ENCODE results near the gene ASPM.

Gene ASPM

DNA sequence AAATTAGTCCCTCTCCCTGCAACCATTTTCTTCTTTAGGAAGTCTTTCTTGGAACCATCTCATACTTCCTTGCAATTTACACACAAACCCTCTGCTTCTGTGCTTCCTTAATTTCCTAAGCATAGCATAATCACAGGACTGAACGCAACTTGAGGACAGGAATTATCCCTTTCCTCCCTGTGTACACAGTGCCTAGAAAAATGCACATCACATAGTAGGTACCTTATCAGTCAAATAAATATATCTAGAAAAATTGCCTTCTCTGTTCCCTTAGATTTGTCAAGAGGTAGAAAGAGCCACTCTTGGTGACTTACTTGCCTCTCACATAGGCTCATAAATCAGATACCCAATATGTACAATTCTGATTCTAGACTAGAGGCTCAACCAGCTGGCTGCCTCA is 4.9 kb downstream of the ASPM start:
- H3K4me3 Mint-ChIP-seq = no peak overlapping the region
- H3K4me1 Mint-ChIP-seq = peaks cover 20% of the 10 kb centered on the region
- TF ChIP-seq, protein P1, sequence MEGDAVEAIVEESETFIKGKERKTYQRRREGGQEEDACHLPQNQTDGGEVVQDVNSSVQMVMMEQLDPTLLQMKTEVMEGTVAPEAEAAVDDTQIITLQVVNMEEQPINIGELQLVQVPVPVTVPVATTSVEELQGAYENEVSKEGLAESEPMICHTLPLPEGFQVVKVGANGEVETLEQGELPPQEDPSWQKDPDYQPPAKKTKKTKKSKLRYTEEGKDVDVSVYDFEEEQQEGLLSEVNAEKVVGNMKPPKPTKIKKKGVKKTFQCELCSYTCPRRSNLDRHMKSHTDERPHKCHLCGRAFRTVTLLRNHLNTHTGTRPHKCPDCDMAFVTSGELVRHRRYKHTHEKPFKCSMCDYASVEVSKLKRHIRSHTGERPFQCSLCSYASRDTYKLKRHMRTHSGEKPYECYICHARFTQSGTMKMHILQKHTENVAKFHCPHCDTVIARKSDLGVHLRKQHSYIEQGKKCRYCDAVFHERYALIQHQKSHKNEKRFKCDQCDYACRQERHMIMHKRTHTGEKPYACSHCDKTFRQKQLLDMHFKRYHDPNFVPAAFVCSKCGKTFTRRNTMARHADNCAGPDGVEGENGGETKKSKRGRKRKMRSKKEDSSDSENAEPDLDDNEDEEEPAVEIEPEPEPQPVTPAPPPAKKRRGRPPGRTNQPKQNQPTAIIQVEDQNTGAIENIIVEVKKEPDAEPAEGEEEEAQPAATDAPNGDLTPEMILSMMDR (IDR thresholded peaks at IDR 0.05; ENCODE audit: unreplicated experiment in 3 of 3) = no peak
- H3K27ac Mint-ChIP-seq = no peak overlapping the region
- H3K27me3 Mint-ChIP-seq (ENCODE audit: low read depth) = no peaks in the 10 kb centered on the region
- peaks cover 12% of the 10 kb centered on the region for H3K36me3 Mint-ChIP-seq (ENCODE audit: low read depth)
- H3K9me3 Mint-ChIP-seq = no peaks in the 10 kb centered on the region

DNA sequence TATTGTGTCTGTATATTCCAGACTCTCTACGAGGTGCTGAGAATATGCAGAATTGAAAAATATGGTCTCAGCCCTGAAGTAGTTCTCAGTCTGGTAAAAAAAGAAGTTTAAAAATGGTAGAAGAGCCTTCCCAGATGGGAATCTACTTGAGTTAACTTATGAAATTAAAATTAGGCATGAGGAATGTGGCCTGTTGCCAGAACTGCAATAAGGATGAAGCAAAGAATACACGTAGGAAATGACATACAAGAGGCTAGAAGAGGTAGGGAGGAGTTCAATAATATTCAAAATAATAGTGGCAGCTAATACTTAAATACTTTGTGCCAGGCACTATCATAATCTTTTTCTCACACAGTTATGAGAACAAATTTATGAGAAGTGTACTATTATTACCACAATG is 6.3 kb downstream of the ASPM start:
- no peak overlapping the region for H3K27ac Mint-ChIP-seq
- no peak overlapping the region for H3K4me3 Mint-ChIP-seq
- peaks cover 12% of the 10 kb centered on the region for H3K36me3 Mint-ChIP-seq (ENCODE audit: low read depth)
- TF ChIP-seq, protein P1 (IDR thresholded peaks at IDR 0.05; ENCODE audit: unreplicated experiment in 3 of 3) = no peak
- H3K4me1 Mint-ChIP-seq = peaks cover 19% of the 10 kb centered on the region
- no peaks in the 10 kb centered on the region for H3K27me3 Mint-ChIP-seq (ENCODE audit: low read depth)
- H3K9me3 Mint-ChIP-seq = no peaks in the 10 kb centered on the region

DNA sequence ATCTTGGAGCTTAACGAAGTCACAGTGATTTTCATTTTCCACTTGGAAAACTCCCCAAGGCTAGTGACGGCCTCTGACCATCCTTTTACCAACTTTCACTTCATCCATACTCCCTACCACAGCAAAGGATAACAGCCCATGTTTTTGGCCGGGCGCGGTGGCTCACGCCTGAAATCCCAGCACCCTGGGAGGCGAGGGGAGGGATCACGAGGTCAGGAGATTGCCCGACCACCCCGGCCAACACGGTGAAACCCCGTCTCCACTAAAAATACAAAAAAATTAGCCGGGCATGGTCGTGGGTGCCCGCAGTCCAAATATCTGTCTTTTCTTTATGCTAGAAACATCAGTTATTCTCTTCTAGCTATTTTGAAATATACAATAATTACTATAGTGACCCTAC is 7.3 kb downstream of the ASPM start:
- no peak overlapping the region for H3K27ac Mint-ChIP-seq
- no peak overlapping the region for H3K4me3 Mint-ChIP-seq
- no peaks in the 10 kb centered on the region for H3K9me3 Mint-ChIP-seq
- H3K4me1 Mint-ChIP-seq = peaks cover 15% of the 10 kb centered on the region
- H3K27me3 Mint-ChIP-seq (ENCODE audit: low read depth) = no peaks in the 10 kb centered on the region
- H3K36me3 Mint-ChIP-seq (ENCODE audit: low read depth) = peaks cover 12% of the 10 kb centered on the region
- TF ChIP-seq, protein P1 (IDR thresholded peaks at IDR 0.05; ENCODE audit: unreplicated experiment in 3 of 3) = no peak

DNA sequence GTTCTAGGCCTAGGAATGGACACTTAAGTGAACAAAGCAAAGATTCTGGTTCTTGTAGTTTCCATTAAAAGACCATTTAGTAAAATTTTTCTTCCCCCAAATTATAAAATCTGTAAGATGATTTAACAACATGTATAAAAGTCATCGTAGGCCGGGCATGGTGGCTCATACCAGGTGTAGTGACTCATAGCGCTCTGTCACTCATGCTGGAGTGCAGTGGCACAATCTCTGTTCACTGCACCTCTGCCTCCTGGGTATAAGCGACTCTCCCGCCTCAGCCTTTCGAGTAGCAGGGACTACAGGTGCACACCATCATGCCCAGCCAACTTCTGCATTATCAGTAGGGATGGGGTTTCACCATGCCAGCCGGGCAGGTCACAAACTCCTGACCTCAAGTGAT is 9.1 kb downstream of the ASPM start:
- Mint-ChIP-seq H3K27ac (no peak overlapping the region), H3K4me1 (peaks cover 10% of the 10 kb centered on the region)
- TF ChIP-seq, protein P1 (IDR thresholded peaks at IDR 0.05; ENCODE audit: unreplicated experiment in 3 of 3) = no peak

DNA sequence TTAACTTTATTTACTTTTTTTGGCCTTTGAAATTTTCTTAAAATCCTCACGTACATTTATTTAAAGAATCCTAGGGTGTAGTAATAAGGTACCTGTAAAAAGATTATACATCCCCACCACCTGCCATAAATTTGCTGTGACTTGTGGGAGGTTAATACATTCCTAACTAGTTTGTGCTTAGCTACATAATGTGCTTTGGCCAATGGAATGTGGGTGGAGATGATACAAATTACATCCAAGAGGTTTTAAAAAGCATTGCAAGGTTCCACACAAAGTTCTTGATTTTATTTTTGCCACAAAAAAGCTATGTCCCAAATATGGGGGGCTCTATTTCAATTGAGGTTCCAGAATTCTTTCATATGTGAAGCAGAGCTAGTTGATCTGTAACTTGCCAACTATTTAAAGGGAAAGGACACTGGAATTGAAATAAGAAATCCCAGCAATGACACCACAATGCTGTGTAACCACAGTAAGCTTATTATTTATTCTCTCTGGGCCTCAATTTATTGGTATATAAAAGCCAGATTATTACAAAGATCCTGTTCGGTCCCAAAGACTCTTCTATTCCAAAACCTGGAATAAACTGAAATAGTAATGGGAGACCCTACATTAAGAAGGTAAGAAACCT is 15.7 kb downstream of the ASPM start:
- Mint-ChIP-seq H3K36me3 (ENCODE audit: low read depth) (peaks cover 29% of the 10 kb centered on the region), H3K9me3 (no peaks in the 10 kb centered on the region), H3K27me3 (ENCODE audit: low read depth) (no peaks in the 10 kb centered on the region), H3K4me3 (no peak overlapping the region), H3K4me1 (no peaks in the 10 kb centered on the region), H3K27ac (peak overlapping the region in 1 of 3 experiments; percentile 56)
- TF ChIP-seq, protein P1 (IDR thresholded peaks at IDR 0.05; ENCODE audit: unreplicated experiment in 3 of 3) = no peak

More for the DNA sequence above, 9.1 kb downstream of the ASPM start:
- Mint-ChIP-seq H3K27me3 (ENCODE audit: low read depth) (no peaks in the 10 kb centered on the region), H3K36me3 (ENCODE audit: low read depth) (peaks cover 14% of the 10 kb centered on the region), H3K4me3 (no peak overlapping the region), H3K9me3 (no peaks in the 10 kb centered on the region)

DNA sequence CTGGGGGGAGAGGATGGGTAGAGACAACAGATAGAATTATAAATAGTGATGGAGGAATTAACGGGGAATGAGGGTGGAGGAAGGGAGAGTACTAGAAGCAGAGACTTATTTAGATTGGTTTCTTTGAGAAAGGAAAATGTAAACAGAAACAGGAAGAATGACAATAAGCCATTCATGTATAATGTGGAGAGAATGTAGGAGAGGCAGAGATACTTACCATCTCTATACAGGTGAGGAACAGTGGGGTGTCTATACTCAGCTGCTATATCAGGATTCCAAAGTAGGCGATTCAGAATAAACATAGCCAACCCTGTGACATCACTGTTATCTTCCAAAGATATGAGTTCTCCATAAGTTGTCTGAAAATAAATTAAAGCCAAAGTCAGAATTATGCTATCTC is 16.8 kb downstream of the ASPM start:
- H3K4me3 Mint-ChIP-seq = no peak overlapping the region
- no peaks in the 10 kb centered on the region for H3K4me1 Mint-ChIP-seq
- peaks cover 29% of the 10 kb centered on the region for H3K36me3 Mint-ChIP-seq (ENCODE audit: low read depth)
- no peaks in the 10 kb centered on the region for H3K27me3 Mint-ChIP-seq (ENCODE audit: low read depth)
- TF ChIP-seq, protein P1 (IDR thresholded peaks at IDR 0.05; ENCODE audit: unreplicated experiment in 3 of 3) = no peak
- no peaks in the 10 kb centered on the region for H3K9me3 Mint-ChIP-seq
- no peak overlapping the region for H3K27ac Mint-ChIP-seq
